HG02840 (cell line): ENCODE measurements around the gene SERPINB10.

Source experiments
- ATAC-seq: cut with Tn5 transposase; IDR thresholded peaks from one replicate; pipeline ENCODE4 v1.9.1; 2021; ENCODE audit warnings: mild to moderate bottlenecking, moderate library complexity, moderate number of reproducible peaks; ENCODE audit not compliant: unreplicated experiment, low FRiP score

Gene SERPINB10, protein sequence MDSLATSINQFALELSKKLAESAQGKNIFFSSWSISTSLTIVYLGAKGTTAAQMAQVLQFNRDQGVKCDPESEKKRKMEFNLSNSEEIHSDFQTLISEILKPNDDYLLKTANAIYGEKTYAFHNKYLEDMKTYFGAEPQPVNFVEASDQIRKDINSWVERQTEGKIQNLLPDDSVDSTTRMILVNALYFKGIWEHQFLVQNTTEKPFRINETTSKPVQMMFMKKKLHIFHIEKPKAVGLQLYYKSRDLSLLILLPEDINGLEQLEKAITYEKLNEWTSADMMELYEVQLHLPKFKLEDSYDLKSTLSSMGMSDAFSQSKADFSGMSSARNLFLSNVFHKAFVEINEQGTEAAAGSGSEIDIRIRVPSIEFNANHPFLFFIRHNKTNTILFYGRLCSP

GRCh38 chr18:63907664-63908063 lies at the start of gene SERPINB10:
Gene SERPINB10 (plus strand): TSS chr18:63907958. CDS start chr18:63915511, 7,553 bp downstream.
- ATAC-seq: peak; percentile 52

- no peak for ATAC-seq
Measured at GRCh38 chr18:63858456-63858855, 49.3 kb upstream of the SERPINB10 start.

GRCh38 chr18:63859781-63860475 lies 47.8 kb upstream of the SERPINB10 start:
- ATAC-seq: no peak

DNA sequence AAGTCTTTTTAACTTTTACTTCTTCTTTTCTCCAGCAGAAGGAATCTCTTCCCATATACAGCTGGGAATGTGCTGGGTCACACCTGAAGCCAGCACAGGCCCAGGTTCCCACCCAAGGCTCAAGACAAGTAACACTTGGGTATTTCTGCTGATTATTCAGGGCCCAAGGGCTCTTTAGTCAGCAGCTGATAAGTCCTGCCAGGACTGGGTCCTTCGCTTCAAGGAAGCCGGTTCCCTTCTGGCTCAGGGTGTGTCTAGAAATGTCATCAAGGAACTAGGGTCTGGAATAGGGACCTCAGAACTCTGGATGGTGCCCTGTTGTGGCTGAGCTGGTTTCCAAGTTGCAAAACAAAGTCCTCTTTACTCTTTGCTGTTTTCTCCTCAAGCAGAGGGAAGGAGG lies 47.2 kb upstream of the SERPINB10 start:
- ATAC-seq: no peak

- no peak for ATAC-seq
Measured at GRCh38 chr18:63867368-63868125, 40.2 kb upstream of the SERPINB10 start.

GRCh38 chr18:63868546-63868945 lies 39.2 kb upstream of the SERPINB10 start:
- ATAC-seq: no peak

- ATAC-seq: no peak
Measured at GRCh38 chr18:63869374-63869773, 38.4 kb upstream of the SERPINB10 start.

DNA sequence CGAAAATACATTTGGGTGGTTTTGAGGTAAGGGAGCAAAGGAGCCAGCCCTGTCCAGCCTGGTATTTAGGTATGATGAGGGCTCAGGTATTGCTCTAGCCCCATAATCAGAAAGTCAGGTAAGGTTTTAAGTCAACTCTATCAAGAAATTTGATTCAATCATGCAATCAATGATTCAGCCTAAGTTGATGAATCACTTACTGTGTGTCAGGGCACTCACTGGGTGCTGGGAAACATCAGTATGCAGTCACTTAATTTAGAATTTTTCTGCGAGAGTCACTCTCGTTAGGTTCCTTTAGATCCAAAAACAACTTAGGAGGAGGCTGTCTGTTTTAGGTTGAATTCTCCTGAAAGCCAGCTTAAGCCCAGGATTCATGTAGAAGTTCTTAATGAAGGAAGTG lies 37.9 kb upstream of the SERPINB10 start:
- ATAC-seq: no peak

GRCh38 chr18:63871836-63872235 lies 35.9 kb upstream of the SERPINB10 start:
- ATAC-seq: no peak

DNA sequence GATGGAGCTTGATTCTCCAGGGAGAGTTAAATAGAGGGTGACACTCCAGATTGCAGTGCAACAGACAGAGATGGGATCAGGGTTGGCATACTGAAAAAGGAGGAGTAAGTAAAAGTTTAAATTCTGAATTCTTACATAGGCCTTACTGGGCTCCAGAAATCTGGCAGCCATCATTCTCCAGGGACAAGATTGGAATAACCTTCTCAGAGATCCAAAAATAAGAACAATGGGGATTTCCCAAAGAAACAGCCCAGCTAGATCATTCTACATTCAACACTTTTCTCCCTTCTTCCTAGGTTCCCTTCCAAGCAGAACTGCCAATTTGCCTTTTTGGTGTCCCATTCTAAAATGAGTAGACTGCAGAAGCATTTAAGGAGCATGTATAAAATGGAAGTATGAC lies 35.2 kb upstream of the SERPINB10 start:
- no peak for ATAC-seq

DNA sequence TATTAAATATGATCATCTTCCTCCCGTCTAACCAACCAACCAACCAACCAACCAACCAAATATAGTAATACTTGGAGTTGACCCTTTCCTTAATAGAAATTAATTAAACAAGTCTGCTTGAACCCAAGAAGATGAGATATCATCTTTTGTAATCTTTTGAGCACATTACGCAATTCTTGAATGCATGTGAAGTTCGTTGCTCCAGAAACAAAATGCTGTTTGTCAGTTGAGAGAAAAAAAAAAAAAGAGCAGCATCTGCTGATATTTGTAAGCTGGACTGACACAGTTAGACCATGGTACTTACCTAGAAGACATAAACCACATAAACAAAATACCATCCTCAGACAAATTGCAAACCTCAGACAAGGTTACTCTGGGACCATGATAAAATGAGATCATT lies 29.4 kb upstream of the SERPINB10 start:
- ATAC-seq: no peak

DNA sequence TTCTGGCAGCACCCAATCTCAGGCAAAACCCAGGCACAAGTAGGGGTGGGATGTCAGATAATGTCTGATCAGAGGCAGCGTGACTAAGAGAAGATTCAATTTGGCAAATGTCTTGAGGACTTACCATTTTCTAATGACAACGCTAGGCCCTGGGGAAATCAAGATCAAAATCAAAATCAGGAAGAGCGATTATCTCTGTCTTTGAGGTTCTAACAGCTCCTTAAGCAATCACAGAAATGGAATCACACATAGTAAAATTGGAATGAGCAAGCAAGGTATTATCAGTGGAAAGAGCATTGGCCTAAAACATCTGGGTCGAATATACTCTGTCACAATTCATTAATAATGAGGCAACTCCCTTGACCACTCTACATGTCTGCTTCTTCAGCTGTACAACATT lies 28.8 kb upstream of the SERPINB10 start:
- ATAC-seq: no peak

DNA sequence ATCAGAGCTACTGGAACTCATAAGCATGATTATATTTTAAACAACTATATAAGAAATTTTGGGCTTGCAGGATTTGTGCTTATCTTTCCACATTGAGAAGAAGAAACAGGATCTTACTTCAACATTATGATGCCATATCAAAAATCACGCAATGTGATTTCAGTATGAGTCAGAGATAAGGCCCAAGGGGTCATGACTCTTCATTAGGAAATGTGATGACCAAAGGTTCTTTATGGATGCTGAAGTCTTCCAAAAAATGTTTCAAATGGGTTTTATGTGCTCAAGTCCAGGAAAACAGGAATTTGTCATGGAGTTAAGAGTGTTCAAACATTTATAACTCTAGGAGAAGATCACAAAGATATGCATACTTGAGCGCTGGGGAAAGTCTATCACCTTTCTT lies 28.0 kb upstream of the SERPINB10 start:
- ATAC-seq: no peak

DNA sequence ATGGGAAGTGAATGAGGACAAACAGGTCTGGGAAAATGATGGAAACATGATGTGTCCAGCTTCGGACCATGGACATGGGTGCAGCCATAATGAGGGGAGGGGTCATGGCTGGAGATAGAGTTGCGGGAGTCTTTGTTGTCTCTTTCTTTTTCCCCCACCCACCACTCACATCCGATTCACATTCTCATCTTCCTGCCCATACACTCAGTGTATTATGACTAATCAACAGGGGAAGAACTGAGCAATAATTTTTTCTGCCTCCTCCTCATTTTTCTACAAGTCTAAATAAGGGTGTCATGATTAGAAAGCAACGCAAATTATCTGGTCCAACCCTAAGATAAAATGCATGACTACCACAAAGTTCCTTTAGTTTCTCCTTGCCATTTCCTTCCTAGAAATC lies 25.9 kb upstream of the SERPINB10 start:
- no peak for ATAC-seq

DNA sequence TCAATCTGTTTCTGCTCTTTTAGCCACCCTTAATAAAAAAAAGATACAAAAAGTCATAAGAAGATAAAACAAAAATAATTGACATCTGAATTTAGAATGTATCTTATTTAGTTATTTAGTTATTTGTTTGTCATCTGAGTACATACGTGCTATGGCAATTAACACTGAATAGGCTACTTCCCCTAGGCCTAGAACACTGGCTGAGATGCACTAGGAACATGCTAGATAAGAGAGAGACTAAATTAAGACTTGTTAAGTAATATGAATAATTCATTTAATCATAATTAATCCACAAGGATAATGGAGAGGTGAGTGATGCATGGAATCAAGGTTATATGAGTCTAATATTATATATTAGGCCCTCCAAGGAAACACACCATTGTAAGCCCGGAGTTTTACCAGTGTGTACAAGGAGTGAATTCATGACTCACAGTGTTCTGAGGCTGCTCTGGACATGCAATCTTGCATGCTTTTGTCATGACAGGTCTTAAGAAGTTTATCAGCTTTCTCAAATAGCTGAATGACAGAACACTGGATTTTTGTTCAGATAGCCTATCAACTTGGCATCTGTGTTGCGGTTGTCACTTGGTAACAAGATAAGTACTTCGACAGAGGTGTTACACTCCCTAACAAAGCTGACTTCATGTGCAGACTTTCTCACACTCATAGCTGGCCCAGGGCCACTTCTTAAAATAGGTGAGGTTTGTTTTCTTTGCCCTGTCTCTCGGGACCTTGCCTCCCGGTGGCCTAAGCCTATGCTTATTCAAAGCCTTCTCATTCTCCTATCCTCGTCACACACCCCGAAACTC lies 25.2 kb upstream of the SERPINB10 start:
- ATAC-seq: no peak

GRCh38 chr18:63883617-63884016 lies 24.1 kb upstream of the SERPINB10 start:
- no peak for ATAC-seq

DNA sequence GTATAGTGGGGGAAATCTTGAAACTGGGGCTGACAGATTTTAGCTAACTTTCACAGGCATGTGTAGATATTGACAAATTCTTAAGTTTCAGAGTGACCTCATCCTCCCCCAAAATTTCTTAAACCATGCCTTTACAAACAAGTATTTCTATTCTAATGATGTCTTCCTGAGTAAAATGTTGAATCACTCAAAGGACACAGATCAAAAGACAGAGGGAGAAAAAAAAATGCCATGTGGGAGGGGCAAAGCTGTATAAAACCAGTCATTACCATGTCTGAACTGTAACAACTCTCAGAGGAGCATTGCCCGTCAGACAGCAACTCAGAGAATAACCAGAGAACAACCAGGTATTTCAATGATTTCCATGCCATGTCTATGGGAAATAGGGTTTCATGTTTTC lies 20.3 kb upstream of the SERPINB10 start, which contains the start of gene SERPINB2:
SERPINB2 (plus strand) TSS at position 282 of the 400 bp plus-strand sequence. CDS start 3,740 bp downstream, outside the sequence.
- no peak for ATAC-seq

DNA sequence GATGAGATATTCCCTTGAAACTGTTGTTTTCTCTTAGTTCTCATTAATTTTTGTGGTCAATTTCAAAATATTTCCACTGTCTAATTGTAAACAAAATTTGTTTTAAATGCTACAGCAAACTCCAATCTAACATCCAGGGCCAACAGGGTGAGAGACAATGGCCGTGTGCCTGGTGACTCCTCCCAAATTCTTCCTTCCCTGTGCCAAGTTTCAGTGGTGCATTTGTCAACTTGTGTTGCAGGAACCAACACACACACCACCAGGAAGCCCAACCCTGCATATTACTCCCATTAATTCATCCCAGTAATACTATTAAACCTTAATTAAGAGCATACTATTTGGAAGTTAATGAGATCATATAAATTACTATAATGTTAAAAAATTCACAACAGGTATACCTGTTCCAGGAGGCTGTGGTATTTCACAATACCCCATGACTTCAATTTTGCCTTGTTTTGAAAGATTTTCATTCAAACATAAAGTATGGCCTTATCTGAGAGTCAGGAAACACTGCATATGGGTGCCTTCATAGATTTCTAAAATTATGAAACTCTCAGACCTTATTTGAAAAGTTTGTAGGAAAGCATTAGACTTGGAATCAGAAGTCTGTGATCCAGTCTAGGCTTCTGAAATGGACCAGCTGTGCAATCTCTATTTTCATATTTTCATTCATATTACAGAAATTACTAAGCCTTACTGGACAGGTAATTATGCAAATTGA lies 19.1 kb upstream of the SERPINB10 start:
- no peak for ATAC-seq

GRCh38 chr18:63889626-63890025 lies 18.1 kb upstream of the SERPINB10 start:
- no peak for ATAC-seq
